Measurements from ENCODE around the gene PDE3B.
"Not testable (repeated sequence)": the region's sequence is repeated elsewhere in the genome, so short reads cannot be mapped to it uniquely, and the experiment has no call there.

Gene PDE3B

GRCh38 chr11:14755140-14755539 lies 111.5 kb downstream of the PDE3B start:
- H3K36me3 ChIP-seq (replicated peaks): no peaks in the 10 kb centered on the region
- no peak overlapping the region for H3K4me3 ChIP-seq
- no peak for DNase-seq (ENCODE audit: low spot score in 2 of 2)
- in situ Hi-C loops (cut with MboI; ENCODE audit: low sequenced_read_pairs): no loop called here
- H3K27me3 ChIP-seq (ENCODE audit: low read depth): no peaks in the 10 kb centered on the region
- no peaks in the 10 kb centered on the region for H3K9me3 ChIP-seq
- H3K4me1 ChIP-seq: peaks cover 6% of the 10 kb centered on the region

DNA sequence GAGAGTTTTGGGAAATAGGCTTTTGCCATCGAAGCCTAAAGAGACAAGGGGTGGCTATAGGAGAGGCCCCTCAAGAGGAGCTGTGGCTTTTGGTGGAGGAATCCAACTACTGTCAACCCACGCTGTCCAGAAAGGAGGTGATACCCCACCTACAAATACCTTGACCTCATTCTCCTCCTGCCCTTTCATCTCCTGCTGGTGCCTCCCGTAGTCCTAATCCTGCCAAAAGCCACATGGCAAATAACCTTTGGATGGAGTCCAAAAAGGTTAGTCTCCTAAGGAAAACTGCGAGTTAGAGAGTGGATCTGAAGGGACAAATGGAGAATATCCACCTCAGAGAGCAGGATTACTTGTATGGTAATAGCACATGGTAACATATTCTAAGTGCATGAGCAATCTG lies 112.7 kb downstream of the PDE3B start:
- in situ Hi-C loops (cut with MboI; ENCODE audit: low sequenced_read_pairs): no loop called here

GRCh38 chr11:14759300-14760012 lies 115.9 kb downstream of the PDE3B start:
- H3K9me3 ChIP-seq; H3K36me3 ChIP-seq (replicated peaks); H3K4me1 ChIP-seq; DNase-seq (ENCODE audit: low spot score in 2 of 2); H3K27me3 ChIP-seq (ENCODE audit: low read depth); H3K4me3 ChIP-seq; in situ Hi-C loops (cut with MboI; ENCODE audit: low sequenced_read_pairs): not testable (repeated sequence)

More for the DNA sequence above, 112.7 kb downstream of the PDE3B start:
- Histone ChIP-seq H3K4me1 (no peaks in the 10 kb centered on the region; the same call in 1 of the 2 replicates), H3K36me3 (replicated peaks) (no peaks in the 10 kb centered on the region), H3K27me3 (ENCODE audit: low read depth) (no peaks in the 10 kb centered on the region), H3K9me3 (no peaks in the 10 kb centered on the region), H3K4me3 (no peak overlapping the region)
- DNase-seq (ENCODE audit: low spot score in 2 of 2): no peak

DNA sequence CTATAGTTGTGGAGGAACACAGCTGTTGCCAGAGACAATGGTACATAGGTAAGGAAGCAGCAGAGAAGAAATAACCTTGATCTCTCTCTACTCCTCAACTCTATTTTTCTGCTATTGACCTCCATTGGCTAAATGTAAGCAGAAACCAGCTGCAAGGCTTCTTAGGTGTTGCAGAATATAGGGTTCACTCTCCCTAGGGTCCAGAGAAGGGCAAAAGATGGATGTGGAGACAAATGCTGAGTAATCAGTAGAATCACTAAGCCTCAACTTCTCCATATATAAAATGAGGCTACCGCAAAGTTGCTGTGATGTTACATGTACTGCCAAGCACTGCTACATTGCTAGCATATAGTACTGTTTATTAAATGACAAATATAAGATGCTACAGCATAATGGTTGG lies 120.6 kb downstream of the PDE3B start:
- no peaks in the 10 kb centered on the region for H3K9me3 ChIP-seq
- DNase-seq (ENCODE audit: low spot score in 2 of 2): no peak
- H3K4me3 ChIP-seq: no peak overlapping the region
- in situ Hi-C loops (cut with MboI; ENCODE audit: low sequenced_read_pairs): no loop called here
- no peaks in the 10 kb centered on the region for H3K36me3 ChIP-seq (replicated peaks)
- H3K4me1 ChIP-seq: peaks cover 11% of the 10 kb centered on the region
- no peaks in the 10 kb centered on the region for H3K27me3 ChIP-seq (ENCODE audit: low read depth)

- Histone ChIP-seq H3K36me3 (replicated peaks) (no peaks in the 10 kb centered on the region), H3K27me3 (ENCODE audit: low read depth) (no peaks in the 10 kb centered on the region), H3K4me3 (no peak overlapping the region), H3K4me1 (peaks cover 11% of the 10 kb centered on the region), H3K9me3 (no peaks in the 10 kb centered on the region)
- in situ Hi-C loops (cut with MboI; ENCODE audit: low sequenced_read_pairs): no loop called here
- DNase-seq (ENCODE audit: low spot score in 2 of 2): peak in 1 of 2 experiments; percentile 45
These were observed 121.2 kb downstream of the PDE3B start for GRCh38 chr11:14764579-14765527.

DNA sequence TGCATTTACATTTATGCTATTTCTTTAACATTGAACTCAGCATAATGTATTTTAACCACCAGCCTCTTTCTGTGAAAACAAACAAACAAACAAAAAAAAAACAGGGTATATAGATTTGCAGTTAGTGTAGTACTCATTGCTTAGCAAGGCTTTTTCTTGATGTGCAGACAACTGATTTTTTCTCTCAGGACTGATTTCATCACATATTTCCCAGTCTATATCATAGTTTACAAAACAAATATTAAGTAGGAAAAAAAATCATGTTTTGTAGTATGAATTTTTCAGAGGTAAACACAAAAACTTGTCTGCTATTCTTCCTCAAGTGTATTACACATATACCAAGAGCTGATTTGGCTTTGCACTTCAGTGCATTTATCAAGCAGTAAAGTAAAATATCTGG lies 123.0 kb downstream of the PDE3B start:
- Histone ChIP-seq H3K4me1 (peaks cover 16% of the 10 kb centered on the region), H3K27me3 (ENCODE audit: low read depth) (no peaks in the 10 kb centered on the region), H3K36me3 (replicated peaks) (no peaks in the 10 kb centered on the region), H3K9me3 (no peaks in the 10 kb centered on the region), H3K4me3 (no peak overlapping the region)
- no peak for DNase-seq (ENCODE audit: low spot score in 2 of 2)
- in situ Hi-C loops (cut with MboI; ENCODE audit: low sequenced_read_pairs): no loop called here

GRCh38 chr11:14768526-14769188 lies 125.1 kb downstream of the PDE3B start:
- DNase-seq (ENCODE audit: low spot score in 2 of 2): no peak
- Histone ChIP-seq H3K9me3 (no peaks in the 10 kb centered on the region), H3K4me3 (no peak overlapping the region), H3K36me3 (replicated peaks) (no peaks in the 10 kb centered on the region), H3K27me3 (ENCODE audit: low read depth) (no peaks in the 10 kb centered on the region), H3K4me1 (peaks cover 16% of the 10 kb centered on the region)
- in situ Hi-C loops (cut with MboI; ENCODE audit: low sequenced_read_pairs): no loop called here

- Histone ChIP-seq H3K4me3 (no peak overlapping the region), H3K4me1 (peaks cover 5% of the 10 kb centered on the region; the same call in 1 of the 2 replicates), H3K9me3 (no peaks in the 10 kb centered on the region), H3K36me3 (replicated peaks) (no peaks in the 10 kb centered on the region), H3K27me3 (ENCODE audit: low read depth) (no peaks in the 10 kb centered on the region)
- DNase-seq (ENCODE audit: low spot score in 2 of 2): peak; percentile 11 to 28
- in situ Hi-C loops (cut with MboI; ENCODE audit: low sequenced_read_pairs): no loop called here
These were observed 130.2 kb downstream of the PDE3B start for GRCh38 chr11:14773755-14774154.

- H3K27me3 ChIP-seq (ENCODE audit: low read depth): no peaks in the 10 kb centered on the region
- H3K36me3 ChIP-seq (replicated peaks): no peaks in the 10 kb centered on the region
- H3K9me3 ChIP-seq: no peaks in the 10 kb centered on the region
- H3K4me1 ChIP-seq: peaks cover 5% of the 10 kb centered on the region; the same call in 1 of the 2 replicates
- no peak overlapping the region for H3K4me3 ChIP-seq
- DNase-seq (ENCODE audit: low spot score in 2 of 2): no peak
- in situ Hi-C loops (cut with MboI; ENCODE audit: low sequenced_read_pairs): no loop called here
These were observed 131.1 kb downstream of the PDE3B start for GRCh38 chr11:14774721-14775120.

- in situ Hi-C loops (cut with MboI; ENCODE audit: low sequenced_read_pairs): no loop called here
- Histone ChIP-seq H3K9me3 (no peaks in the 10 kb centered on the region), H3K36me3 (replicated peaks) (no peaks in the 10 kb centered on the region), H3K4me1 (peaks cover 5% of the 10 kb centered on the region; the same call in 1 of the 2 replicates), H3K27me3 (ENCODE audit: low read depth) (no peaks in the 10 kb centered on the region), H3K4me3 (no peak overlapping the region)
- DNase-seq (ENCODE audit: low spot score in 2 of 2): no peak
These were observed 132.3 kb downstream of the PDE3B start for GRCh38 chr11:14775897-14776296.

DNA sequence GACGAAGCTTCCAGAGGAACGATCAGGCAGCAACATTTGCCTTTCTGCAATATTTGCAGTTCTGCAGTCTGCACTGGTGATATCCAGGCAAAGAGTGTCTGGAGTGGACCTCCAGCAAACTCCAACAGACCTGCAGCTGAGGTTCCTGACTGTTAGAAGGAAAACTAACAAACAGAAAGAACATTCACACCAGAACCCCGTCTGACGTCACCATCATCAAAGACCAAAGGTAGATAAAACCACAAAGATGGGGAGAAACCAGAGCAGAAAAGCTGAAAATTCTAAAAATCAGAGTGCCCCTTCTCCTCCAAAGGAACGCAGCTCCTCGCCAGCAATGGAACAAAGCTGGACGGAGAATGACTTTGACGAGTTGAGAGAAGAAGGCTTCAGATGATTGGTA lies 134.9 kb downstream of the PDE3B start:
- H3K4me1 ChIP-seq; DNase-seq (ENCODE audit: low spot score in 2 of 2); H3K36me3 ChIP-seq (replicated peaks); H3K27me3 ChIP-seq (ENCODE audit: low read depth); H3K9me3 ChIP-seq; H3K4me3 ChIP-seq; in situ Hi-C loops (cut with MboI; ENCODE audit: low sequenced_read_pairs): not testable (repeated sequence)

DNA sequence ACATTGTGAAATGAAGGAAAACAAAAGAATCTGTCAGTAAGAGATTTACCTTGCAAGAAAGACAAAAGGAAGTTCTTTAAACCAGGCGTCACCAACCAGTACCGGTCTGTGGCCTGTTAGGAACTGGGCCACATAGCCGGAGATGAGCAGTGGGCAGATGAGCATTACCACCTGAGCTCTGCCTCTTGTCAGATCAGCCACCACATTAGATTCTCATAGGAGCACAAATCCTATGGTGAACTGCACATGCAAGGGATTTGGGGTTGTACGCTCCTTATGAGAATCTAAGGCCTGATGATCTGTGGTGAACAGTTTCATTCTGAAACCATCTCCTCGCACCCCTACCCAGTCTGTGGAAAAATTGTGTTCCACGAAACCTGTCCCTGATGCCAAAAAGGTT lies 140.2 kb downstream of the PDE3B start:
- H3K27me3 ChIP-seq (ENCODE audit: low read depth): no peaks in the 10 kb centered on the region
- H3K36me3 ChIP-seq (replicated peaks): no peaks in the 10 kb centered on the region
- H3K9me3 ChIP-seq: no peaks in the 10 kb centered on the region
- in situ Hi-C loops (cut with MboI; ENCODE audit: low sequenced_read_pairs): no loop called here
- no peaks in the 10 kb centered on the region for H3K4me1 ChIP-seq
- no peak for DNase-seq (ENCODE audit: low spot score in 2 of 2)
- no peak overlapping the region for H3K4me3 ChIP-seq

- in situ Hi-C loops (cut with MboI; ENCODE audit: low sequenced_read_pairs): no loop called here
- H3K36me3 ChIP-seq (replicated peaks): no peaks in the 10 kb centered on the region
- no peaks in the 10 kb centered on the region for H3K9me3 ChIP-seq
- no peaks in the 10 kb centered on the region for H3K4me1 ChIP-seq
- DNase-seq (ENCODE audit: low spot score in 2 of 2): no peak
- no peaks in the 10 kb centered on the region for H3K27me3 ChIP-seq (ENCODE audit: low read depth)
- no peak overlapping the region for H3K4me3 ChIP-seq
These were observed 140.6 kb downstream of the PDE3B start for GRCh38 chr11:14784230-14784629.
